HG03342 (cell line): ENCODE results near the gene PIK3CB.
"Not testable (repeated sequence)": the region's sequence is repeated elsewhere in the genome, so short reads cannot be mapped to it uniquely, and the experiment has no call there.

Experiments used
- ATAC-seq: cut with Tn5 transposase; IDR thresholded peaks from one replicate; pipeline ENCODE4 v1.9.1; 2021; ENCODE audit warnings: mild to moderate bottlenecking, moderate library complexity; ENCODE audit not compliant: unreplicated experiment

Gene PIK3CB

DNA sequence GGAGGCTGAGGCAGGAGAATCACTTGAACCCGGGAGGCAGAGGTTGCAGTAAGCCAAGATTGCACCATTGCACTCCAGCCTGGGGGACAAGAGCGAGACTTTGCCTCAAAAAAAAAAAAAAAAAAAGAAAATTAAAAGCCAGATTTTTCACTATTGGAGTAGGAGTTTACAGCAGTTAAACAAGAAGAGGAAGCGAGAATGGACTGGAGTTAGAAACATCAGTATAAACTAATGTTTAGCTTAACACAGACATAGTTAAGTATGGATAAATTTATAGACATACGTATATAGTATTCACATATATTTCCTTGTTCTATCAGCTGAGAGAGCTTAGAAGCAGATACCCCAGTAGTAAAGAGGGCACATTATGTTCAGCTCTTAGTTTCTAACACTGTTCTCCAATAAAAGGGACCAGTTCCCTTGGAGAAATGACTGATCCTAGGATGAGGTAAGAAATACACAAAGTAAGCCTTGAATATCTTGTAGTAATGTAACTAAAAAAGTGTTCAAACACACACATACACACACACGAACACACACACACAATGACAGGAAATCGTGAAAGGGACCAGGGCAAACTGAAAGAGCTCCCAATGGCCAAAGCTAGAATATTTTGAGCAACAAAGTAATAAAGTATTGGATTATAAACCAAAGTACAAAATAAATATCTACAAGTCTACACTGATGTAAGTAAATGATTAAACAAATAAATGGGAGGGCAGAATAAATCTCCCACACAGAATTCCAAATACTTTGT is 25.1 kb downstream of the PIK3CB start:
- no peak for ATAC-seq

DNA sequence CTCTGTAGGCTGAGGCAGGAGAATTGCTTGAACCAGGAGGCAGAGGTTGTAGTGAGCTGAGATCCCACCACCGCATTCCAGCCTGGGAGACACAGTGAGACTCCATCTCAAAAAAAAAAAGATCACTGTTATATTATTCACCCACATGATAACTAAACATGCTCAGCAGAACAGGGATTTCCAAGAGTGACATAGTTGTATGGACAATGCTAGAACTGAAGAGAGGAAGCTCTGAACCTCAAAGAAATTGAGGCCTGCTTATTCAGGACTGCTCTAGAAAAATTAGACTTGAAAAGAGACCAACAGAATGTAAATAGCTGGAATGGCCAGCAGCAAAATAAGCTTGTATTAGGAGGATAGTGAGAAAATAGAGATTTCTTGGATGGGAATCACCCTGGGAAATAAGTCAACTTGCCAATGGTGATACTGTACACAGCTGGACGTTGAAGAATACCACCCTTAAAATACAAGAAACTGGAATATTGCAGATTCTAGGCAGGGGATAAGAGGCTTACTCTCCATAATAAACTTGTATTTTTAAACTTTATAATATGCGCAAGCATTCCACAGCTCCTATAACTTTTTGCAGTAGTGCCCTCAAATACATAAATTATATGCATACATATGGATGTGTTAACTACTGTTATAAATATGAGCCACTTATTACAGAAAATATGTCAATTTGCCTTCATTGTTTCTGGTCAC is 28.2 kb downstream of the PIK3CB start:
- ATAC-seq, result no peak

DNA sequence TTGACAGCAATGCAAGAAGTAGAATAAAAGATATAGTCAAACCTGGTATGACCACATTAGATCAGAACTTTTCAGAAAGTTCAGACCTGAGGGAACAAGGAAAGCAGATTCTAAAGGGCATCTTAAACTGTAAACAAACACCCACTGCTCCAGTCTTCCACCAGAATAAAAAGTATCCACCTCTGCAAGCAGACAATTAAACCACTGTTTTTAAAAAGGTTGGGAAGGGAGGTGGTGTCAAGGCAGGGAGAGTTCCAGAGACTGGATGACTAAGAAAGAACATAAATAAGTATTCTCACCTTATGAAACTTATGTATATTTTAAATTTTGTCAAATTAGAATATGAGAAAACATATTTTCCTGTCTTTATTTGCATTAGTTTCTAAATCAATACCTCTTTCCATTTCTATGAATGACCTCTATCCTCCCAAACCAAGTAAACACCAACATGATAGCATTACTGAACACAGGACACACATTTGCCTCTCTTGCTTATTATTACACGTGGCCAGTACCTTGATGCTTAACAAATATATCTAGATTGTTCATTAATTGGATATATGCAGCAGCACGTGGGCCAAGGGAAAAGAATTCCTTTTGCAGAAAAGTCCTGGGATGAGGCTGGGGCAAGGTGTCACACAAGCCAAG is 31.6 kb downstream of the PIK3CB start:
- no peak for ATAC-seq

DNA sequence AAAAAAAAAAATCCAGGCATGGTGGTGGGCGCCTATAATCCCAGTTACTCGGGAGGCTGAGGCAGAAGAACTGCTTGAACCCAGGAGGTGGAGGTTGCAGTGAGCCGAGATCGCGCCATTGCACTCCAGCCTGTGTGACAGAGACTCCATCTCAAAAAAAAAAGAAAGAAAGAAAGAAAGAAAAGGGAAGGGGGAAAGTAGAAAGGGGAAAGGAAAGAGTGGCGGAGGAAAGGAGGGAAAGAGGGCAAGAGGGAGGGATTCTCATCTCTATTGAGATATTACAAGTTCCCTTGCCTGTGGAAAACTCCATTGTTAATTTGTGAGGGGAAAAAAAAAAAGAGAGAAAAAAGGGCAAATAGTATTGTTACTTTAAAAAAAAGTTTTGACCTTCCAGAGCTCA is 32.5 kb downstream of the PIK3CB start:
- not testable (repeated sequence) for ATAC-seq

DNA sequence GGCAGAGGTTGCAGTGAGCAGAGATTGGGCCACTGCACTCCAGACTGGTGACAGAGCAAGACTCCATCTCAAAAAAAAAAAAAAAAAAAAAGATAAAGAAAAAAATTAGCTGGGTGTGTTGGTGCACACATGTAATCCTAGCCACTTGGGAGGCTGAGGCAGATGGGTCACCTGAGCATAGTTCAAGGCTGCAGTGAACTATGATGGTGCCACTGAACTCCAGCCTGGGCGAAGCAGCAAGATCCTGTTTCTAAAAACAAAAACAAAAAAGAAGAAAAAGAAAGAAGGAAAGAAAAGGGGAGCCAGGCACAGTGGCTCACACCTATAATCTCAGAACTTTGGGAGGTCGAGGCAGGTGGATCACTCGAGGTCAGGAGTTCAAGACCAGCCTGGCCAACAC is 32.9 kb downstream of the PIK3CB start:
- ATAC-seq, result no peak

DNA sequence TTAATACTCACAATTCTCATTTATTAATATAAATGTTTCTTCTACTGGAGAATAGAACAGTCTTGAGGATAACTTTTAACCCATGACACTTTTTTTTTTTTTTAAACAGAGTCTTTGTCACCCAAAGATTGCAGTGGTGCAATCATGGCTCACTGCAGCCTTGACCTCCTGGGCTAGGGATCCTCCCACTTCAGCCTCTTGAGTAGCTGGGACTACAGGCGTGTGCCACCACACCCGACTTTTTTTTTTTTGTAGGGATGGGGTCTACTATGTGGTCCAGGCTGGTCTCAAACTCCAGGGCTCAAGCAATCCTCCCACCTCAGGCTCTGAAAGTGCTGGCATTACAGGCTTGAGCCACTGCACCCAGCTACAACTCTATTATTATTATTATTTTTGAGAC is 34.5 kb downstream of the PIK3CB start:
- ATAC-seq, result no peak

DNA sequence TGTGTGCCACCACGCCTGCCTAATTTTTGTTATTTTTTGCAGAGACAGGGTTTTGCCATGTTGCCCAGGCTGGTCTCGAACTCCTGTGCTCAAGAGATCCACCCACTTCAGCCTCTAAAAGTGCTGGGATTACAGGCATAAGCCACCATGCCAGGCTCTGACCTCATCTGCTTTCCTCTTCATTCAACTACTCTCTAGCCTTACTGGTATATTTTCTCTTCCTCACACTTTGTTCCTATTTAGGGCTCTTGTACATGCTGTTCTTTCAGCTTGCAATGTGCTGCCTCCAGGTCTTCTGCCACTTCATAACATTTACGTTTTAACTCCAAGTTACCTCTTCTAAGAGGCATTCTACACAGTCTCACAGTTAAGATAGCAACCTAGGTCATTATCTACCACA is 34.9 kb downstream of the PIK3CB start:
- ATAC-seq, result no peak

DNA sequence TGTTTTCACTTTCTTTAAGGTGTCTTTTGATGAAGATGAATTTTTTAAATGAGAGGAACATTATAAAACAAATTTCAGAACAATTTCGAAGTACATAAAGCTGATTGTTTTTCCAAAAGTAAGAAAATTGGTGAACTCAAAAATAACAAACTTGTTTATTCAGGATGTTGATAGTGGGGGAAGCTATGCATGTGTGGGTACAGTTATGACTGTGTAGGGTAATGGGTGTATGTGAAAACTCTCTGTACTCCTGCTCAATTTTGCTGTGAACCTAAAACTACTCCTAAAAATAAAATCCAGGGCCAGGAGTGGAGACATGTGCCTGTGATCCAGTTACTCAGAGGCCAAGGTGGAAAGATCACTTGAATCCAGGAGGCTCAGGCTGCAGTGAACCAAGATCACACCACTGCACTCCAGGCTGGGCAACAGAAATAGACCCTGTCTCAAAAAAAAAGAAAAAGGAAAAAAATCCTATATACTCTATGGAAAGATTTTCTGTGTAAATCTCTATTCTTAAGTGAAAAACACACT is 37.2 kb downstream of the PIK3CB start:
- no peak for ATAC-seq

DNA sequence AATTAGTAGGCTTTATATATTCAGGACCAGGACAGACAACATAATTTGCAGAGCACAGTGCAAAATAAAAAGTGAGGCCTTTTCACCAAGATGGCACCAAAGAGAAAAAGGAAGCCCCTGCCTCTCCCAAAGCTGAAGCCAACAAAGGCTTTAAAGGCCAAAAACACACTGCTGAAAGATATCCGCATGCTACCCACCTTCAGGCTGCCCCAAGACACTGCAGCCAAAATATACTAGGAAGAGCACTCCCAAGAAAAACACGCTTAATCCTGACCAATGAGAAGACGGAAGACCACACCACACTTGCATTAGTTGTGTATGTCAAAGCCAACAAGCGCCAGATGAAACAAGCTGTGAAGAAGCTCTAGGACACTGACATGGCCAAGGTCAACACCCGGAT is 38.0 kb downstream of the PIK3CB start:
- no peak for ATAC-seq

DNA sequence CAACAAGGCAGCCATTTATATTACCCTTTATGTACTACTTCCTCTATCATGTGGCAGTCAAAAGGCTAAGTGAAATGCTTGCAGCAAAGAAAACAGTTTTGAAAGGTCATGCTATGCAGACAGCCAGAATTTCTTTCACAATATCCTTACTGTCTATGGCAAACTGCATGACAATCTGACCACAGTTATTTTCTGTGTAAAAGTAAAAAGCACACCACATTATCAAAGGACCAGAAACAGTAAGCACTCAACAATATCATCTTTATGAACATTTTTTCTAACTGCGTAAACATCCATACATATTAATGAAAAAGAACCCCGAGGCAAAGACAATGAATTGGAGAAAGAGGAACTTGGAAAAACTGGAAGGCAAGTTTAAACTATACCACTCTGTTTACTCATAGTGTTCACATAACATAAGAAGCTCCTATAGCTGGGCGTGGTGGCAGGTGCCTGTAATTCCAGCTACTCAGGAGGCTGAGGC is 47.9 kb downstream of the PIK3CB start:
- ATAC-seq, result no peak

DNA sequence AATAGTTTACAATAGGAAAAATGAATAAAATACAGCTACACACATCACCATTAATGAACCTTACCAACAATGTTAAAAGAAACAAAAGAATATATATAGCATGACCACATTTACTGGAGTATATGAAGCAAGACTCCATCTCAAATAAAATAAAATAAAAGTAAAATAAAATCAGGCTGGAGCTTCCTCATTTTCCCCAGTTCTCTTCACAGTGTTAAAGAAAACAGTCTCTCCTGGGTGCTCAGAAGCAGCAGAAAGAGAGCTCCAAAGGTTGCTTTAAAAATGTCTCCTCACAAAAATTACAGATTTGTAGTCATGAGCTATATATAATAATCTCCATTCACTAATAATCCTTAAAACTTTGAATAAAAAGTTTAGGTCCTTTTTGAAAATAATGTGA is 48.8 kb downstream of the PIK3CB start:
- ATAC-seq, result no peak

DNA sequence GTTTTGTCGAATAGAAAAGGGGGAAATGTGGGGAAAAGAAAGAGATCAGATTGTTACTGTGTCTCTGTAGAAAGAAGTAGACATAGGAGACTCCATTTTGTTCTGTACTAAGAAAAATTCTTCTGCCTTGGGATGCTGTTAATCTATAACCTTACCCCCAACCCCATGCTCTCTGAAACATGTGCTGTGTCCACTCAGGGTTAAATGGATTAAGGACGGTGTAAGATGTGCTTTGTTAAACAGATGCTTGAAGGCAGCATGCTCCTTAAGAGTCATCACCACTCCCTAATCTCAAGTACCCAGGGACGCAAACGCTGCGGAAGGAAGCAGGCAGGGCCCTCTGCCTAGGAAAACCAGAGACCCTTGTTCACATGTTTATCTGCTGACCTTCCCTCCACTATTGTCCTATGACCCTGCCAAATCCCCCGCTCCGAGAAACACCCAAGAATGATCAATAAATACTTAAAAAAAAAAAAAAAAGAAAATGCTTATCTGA is 49.3 kb downstream of the PIK3CB start:
- ATAC-seq, result not testable (repeated sequence)

DNA sequence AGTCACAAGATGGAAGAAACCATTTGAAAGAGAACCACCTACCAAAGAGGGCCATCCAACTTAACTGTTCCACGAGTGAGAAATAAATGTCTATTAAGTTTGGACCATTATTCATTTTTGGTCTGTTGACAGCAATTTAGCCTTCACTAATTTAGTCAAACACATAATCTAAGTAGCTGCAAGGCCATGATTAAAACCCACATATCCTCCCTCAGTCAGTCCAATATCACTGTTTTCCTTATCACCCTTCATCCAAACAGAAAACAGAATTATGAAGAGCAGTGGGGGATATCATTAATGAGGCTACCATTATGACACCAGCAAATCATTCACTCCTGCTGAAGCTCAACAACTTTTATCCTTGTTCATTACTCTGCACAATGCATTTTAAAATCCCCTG is 52.0 kb downstream of the PIK3CB start:
- ATAC-seq, result no peak

DNA sequence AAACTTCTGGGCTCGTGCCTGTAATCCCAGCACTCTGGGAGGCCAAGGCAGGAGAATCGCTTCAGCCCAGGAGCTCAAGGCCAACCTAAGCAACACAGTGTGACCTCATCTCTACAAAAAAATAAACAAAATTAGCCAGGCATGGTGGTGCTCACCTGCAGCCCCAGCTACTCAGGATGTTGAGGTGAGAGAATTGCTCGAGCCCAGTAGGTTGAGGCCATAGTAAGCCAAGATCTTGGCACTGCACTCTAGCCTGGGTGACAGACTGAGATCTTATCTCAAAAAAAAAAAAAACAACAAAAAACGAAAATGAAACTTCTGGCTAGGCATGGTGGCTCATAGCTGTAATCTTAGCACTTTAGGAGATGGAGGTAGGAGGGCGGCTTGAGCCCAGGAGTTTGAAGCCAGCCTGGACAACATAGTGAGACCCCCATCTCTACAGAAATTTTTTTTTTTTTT is 53.7 kb downstream of the PIK3CB start:
- ATAC-seq, result peak; percentile 66

DNA sequence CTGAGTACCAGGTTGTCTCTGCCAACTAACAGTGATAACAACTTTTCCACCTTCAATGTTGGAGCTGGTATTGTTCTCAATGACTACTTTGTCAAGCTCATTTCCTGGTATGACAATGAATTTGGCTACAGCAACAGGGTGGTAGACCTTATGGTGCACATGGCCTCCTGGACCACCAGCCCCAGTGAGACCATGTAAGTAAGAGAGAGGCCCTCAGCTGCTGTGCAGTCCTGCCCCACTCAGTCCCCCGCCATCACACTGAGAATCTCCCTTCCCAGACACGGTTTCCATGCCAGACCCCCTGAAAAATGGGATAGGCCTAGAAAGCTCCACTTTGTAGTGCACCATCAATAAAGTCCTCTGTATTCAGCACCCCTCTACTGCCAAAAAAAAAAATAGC is 56.1 kb downstream of the PIK3CB start:
- no peak for ATAC-seq

DNA sequence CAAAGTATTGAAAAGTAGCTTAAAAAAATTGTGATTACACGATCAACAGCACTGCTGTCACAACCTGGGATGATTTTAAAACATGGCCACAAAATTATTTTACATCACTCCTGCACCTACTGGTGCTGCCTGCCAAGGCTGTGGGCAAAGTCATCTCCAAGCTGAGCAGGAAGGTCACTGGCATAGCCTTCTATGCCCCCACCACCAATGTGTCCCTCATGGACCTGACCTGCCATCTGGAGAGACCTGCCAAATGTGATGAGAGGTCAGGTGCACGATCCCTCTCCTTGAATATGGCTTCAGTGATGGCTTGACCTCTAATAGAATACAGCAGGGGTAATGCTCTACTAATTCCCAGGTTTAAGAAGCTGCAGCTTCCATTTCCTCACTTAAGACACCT is 57.8 kb downstream of the PIK3CB start:
- ATAC-seq, result no peak

DNA sequence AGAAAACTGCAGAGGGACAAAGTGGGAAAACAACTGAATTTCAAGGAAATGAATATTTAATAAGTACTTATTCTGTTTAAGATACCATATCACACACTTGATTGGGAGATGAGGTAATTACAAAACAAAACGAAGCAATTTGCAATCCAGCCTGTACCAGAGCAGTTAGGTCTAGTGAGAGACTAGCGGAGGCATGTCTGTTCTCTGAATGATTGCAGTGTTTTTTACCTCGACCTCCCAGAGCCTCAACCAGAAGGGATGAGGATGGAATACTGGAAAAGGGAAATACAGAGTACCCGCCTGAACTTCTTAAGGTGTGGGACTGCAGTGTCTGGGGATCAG is 59.5 kb downstream of the PIK3CB start:
- ATAC-seq, result no peak

DNA sequence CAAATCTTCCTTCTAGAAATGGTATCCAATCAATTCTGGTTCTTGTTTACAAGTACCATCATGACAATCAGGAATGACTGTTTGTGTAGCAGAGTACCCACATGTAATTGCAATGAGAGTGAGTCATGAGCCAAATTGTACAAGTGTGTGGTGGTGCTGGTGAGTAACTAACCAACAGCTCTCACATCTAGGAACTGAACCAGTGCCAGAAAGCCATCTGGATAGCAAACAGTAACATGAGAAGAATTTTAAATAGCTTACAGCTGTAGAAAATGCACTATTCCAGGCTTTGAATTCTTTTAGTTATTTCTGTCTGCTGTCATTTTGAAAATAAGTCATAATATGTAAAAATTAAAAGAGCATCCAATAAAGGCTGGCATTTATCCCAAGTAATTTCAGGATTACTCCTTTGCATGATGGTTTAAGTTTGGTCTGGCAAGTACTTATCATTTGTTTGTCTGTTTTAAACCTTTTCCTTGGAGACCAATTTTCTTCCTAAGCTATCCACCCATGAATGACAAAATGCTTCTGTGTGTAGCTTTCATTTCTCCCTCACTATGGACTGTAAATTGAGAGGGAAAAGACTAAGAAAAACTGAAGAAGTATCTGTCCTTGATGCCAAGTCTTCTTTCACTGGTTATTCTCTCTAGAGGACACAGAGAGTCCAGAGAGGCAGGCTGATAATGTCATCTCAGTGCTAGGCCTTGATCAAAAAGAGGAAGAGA is 60.0 kb downstream of the PIK3CB start:
- peak; percentile 73 for ATAC-seq

DNA sequence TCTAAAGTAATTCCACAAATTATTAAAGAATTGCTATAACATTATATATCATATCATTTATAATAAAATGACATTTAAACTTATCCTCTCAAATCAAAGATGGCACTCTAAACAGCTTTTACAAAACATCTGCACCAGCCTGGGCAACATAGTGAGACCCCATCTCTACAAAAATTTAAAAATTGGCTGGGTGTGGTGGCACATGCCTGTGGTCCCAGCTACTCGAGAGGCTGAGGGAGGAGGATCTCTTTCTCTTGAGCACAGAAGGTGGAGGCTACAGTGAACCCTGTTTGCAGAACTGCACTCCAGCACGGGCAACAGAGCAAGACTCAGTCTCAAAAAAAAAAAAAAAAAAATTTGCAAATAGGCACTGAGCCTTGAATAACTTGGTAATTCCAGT is 63.1 kb downstream of the PIK3CB start:
- no peak for ATAC-seq

DNA sequence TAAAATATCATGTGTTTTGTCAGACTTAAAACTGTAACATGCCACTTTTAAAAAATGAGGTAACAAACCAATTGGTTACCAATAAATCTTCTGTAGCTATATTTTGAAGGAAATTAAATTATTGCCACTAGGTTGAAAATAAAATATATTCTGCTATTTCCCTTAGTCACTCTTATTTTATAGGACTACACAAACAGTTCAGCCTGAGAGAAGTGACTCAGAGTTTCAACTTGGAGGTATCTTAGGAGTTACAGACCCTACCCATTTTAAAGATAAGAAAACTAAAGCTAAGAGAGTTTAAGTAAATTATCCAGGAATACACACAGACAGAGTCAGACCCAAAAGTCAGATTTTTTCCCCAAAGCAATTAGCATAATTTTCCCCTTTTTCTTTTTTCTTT is 65.1 kb downstream of the PIK3CB start:
- no peak for ATAC-seq

DNA sequence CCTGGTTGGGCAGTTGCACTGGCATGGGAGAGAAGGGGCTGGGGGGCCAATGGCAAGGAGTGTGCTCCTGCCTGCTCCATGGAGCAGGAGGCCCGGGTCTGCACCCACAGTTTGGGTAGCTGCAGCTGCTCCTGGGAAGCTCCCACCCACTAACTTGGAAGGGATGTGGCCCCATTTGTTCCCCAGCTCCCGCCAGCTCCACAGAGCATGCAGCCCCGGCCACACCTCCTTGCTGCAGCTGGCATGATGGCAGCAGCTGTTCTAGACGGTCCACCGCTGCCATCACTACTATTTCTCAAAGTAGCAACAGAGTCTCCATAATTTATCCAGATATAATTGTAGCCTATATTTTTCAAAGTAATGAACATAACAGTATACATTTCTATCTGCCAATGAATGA is 65.8 kb downstream of the PIK3CB start:
- no peak for ATAC-seq
